SIG-M5 treated with dmso at 0.1 percent for 504 hours (cell line): Measurements from ENCODE around the gene ROCK2.
"Not testable (repeated sequence)": the region's sequence is repeated elsewhere in the genome, so short reads cannot be mapped to it uniquely, and the experiment has no call there.

Experiments
- DNase-seq: peaks from one replicate; lab custom pipeline; 2025; ENCODE audit not compliant: unreplicated experiment; lab: John Stamatoyannopoulos, UW

Gene ROCK2

GRCh38 chr2:11278219-11278618 lies 66.2 kb downstream of the ROCK2 start:
- DNase-seq, result no peak

DNA sequence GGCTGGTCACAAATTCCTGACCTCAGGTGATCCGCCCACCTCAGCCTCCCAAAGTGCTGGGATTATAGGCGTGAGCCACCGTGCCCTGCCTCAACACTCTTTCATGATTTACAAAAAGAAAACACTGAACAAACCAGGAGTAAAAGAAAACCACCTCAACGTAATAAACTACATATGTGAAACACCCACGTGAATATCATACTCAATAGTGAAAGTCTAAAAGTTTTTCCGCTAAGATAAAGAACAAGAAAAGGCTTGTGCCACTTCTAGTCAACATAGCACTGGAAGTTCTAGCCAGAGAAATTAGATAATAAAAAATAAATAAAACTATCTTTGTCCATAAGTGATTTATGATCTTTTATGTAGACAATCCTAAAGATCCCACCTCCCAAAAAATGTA lies 68.5 kb downstream of the ROCK2 start:
- no peak for DNase-seq

GRCh38 chr2:11270891-11271290 lies 73.5 kb downstream of the ROCK2 start:
- DNase-seq, result peak; percentile 23

- no peak for DNase-seq
These were observed 76.5 kb downstream of the ROCK2 start for GRCh38 chr2:11267931-11268330.

DNA sequence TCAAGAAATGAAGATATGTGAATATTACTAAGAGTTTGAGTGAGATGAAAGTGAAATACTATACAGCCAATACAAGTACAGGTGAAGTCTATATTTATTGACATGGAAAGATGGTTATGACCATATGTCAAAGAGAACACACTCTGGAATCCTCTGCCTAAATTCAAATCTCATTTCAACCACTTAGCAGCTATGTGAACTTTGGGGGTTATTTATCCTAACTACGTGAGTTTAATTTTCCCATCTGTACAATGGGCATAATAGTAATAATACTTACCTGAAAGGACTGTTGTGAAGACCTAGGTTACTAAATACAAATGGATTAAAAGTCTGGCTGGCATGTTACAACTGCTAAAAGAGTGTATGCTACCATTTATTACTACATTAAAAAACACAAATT lies 79.6 kb downstream of the ROCK2 start:
- DNase-seq, result no peak

DNA sequence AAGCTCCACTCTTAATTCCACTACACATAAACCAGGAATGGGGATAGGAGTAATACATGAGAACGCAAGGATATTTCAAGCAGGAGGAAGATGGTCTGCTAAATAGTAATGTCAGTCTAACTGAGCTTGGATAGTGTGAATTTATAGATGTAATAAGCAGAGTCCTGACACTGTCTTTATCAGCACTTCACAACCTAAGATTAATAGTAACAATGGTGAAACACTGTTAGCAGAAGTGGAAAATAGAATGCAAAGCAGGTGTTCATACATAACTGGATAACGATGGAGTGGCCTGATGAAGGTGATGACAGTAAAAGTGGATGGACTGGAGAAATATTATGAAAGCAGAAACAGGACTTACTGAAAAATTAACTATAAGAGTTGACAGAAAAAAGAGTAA lies 80.4 kb downstream of the ROCK2 start:
- no peak for DNase-seq

DNA sequence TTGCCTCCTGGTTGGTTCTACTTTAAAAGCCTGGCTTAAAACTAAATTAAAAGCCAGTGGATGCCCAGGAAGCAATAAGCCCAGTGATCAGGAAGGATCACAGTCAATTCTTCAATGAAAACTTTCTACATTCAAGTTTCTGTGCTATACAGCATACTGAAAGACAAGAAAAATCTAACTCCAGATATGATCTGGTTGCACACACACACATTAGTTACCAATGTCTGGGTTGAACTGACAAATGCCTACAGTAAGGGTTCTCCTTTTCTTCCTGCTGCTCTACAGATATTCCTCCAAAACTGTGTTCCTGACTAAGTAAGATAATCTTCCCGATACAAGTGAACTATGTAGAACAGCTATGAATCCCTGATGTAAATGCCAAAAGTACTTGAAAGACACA lies 81.3 kb downstream of the ROCK2 start:
- no peak for DNase-seq

- not testable (repeated sequence) for DNase-seq
These were observed 82.0 kb downstream of the ROCK2 start for GRCh38 chr2:11262438-11262837.

DNA sequence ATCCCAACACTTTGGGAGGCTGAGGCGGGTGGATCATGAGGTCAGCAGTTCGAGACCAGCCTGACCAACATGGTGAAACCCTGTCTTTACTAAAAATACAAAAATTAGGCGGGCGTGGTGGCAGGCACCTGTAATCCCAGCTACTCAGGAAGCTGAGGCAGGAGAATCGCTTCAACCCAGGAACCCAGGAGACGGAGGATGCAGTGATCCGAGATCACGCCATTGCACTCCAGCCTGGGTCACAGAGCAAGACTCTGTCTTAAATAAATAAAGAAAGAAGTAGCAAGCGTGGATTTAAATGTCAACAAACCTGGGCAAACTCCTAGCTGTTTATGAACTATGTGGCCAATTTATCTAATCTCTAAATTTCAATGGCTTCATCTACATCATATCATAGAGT lies 82.9 kb downstream of the ROCK2 start:
- DNase-seq, result not testable (repeated sequence)

DNA sequence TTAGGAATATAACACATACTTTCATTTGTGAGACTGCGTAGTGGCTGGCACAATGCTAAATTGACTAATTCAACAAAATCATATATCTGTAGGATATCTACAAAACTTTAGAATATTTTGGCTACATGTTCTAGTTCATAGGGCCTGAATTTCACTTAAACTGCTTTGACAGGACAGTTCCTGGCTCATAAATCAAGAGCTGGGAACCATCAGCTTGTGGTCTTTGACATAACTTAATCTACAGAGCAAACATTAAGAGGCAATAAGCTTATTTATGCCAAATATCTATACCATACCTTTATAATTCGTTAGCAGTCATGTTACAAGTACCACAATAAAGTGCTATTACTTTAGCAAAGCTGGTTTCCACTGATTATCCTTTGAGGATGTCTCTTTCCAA lies 83.5 kb downstream of the ROCK2 start:
- no peak for DNase-seq

DNA sequence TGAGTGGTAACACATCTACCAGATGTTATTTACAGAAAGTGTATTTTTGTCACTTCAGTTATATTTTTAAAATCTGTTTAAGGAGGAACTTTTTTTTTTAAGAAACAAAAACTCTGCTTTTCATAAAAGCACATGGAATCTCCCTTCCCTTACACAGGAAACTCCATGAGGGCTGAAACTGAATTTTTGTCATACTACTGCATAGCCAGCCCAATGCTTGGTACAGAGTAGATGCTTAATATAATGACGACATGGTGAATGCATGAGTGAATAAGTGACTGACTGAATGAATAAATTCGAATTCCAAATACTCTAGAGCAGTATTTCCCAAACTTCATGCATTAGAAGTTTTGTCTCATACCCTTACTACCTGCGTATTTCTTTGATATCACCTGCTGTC lies 86.5 kb downstream of the ROCK2 start:
- no peak for DNase-seq

DNA sequence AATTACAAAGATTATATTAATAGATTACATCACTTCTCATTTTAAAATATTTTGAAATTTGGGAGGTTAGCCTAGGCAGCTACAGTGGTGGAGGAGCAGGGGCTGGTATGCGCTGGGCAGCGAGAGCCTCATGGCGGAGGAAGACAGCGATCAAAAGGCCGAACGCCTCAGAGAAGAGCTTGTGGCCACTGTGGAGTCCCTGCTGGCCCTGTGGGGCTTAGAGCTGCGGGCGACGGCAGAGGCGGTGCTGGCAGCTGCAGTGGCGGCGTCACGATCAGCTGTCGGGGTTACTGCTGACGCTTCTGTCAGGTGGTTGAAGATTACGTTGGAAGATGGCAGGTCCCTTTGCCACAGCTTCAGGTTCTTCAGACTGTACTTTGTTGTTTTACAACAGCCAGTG lies 87.4 kb downstream of the ROCK2 start:
- no peak for DNase-seq

GRCh38 chr2:11256166-11256565 lies 88.3 kb downstream of the ROCK2 start:
- no peak for DNase-seq

DNA sequence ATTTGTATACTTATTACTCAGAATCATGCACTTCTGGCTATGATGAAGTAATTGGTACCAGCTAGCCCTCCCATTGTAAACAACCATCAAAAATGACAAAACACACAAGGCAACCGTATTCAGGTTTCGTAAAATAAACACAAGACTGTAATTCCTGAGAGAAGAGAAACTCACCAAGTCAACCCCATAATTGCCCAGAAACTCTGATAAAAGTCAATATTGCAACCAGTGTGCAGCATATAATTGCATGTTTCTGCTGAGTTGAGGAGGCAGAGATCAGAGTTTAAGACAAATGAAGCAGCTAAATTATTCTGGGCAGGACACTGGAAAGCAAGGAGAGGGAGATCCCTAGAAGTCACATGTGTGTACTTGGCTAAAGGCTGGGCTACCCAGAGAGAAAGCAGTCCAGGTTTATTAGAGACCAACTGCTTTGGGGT lies 90.3 kb downstream of the ROCK2 start:
- no peak for DNase-seq

GRCh38 chr2:11252458-11252857 lies 92.0 kb downstream of the ROCK2 start:
- not testable (repeated sequence) for DNase-seq

DNA sequence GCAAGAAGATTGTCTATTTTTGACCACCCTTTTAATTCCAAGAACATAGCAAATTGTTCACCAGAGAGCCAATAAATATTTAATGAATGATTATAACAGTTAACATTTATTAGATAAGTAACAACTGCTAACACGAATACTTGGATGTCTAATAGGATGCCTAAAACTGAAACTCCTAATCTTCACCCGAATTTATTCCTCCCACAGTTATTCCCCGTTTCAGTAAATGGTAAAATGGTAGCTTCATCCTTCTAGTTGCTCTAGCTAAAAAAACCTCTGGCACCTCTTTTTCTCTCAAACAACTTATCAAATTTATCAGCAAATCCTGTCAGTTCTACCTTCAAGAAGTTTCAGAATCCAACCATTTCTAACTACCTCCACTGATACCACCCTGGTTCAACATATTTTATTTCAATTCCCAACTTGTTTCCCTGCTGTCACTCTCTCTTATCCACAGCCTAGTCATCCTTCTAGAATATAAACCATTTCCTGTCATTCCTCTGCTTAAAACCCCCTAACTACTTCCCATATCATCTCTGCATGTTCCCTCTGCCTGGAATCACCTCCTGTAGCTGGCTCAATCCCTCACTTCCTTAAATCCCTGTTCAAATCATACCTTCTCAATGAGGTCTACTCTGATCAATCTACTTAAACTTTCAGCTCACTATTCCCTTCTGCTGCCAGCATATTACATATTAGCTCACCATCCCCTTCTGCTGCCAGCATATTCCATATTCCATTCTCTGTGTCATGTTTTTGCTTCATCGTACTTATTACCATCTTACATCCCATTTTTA lies 93.8 kb downstream of the ROCK2 start:
- DNase-seq, result no peak

GRCh38 chr2:11245322-11245721 lies 99.1 kb downstream of the ROCK2 start:
- DNase-seq, result no peak

DNA sequence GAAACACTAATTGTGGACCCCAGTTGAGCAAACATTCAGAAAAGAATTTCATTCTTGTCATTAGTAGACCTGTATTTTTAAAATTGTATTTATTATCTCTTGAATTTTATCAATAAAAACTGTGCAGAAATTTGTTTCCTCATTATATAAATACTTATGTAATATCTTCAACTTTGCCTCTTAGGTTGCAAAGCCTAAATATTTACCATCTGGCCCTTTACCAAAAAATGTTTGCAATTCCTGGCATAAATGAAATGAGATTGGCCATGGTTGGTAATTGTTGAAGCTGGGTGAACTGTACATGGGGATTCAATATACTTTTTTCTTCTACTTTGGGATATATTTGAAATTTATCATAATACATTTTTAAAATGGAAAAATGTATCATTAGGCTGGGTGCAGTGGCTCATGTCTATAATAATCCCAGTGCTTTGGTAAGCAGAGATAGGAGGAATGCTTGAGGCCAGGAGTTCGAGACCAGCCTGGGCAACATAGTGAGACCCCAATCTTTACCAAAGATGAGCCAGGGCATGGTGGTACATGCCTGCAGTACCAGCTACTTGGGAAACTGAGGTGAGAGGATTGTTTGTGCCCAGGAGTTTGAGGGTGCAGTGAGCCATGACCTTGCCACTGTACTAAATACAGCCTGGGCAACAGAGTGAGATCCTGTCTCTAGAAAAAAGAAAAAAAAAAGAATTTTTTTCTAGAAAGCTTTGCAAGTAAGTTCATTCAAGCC lies 100.2 kb downstream of the ROCK2 start:
- DNase-seq, result no peak

DNA sequence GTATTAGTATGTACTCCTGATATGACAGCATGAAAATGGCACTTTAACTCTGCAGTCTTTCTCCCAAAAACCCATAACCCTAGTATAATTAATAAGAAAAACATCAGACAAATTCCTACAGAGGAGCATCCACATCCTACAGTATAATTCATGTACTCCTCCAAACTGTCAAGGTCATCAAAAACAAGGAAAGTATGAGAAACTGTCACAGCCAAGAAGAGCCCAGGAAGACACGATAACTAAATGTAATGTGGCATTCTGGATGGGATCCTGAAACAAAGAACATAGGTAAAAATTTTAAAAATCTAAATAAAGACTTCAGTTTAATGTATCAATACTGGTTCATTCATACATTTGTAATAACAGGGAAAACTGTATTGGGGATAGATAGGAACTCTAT lies 100.9 kb downstream of the ROCK2 start:
- DNase-seq, result no peak

GRCh38 chr2:11242542-11243174 lies 101.8 kb downstream of the ROCK2 start:
- no peak for DNase-seq

DNA sequence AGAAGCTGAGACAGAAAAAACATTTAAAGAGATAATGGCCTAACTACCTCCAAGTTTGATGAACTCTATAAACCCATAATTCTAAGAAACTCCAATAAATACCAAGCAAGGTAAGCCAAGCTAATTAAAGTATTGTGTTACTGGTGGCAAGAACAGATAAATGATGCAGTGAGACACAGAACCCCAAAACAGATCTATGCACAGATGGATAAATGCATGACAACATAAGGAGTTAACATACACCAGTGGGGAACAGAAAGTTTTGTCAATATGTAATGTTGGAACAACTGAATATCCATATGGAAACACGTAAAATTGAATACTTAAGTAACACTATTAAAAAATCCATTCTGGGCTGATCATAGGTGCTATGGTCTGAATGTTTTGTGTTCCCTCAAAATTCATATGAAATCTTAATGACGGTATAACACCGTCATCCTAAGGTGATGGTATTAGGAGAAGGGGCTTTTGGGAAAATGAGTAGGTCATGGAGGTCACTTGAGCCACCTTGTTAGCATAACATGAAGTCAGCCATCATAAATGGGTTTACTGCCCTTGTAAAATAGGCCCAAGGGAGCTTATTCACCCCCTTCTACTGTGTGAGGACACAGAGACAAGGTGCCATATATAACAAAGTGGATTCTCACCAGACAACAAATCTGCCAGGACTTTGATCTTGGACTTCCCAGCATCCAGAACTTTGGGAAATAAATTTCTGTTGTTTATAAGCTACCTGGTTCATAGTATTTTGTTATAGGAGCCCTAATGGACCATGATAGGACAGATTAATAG lies 102.8 kb downstream of the ROCK2 start:
- DNase-seq, result no peak
